K562 (cell line): ENCODE results near the gene KLHL28. TPM values are rescaled to one million over a fixed set of nuclear protein-coding genes. Genes with fewer than 3 reads are reported as not detected.

Experiments
- ATAC-seq: fragments of 200-7000 bp; cut with Tn5 transposase; 3 replicates; pipeline ENCODE4 v1.9.1; 2020; ENCODE audit warnings: moderate library complexity
- BruUV-seq: library from RNA; stranded (reverse); fragments of 400-500 nt; replicated peaks from 2 replicates; lab custom pipeline; 2021; lab: Mats Ljungman, UMichigan
- CTCF ChIA-PET: fragments of 300-600 bp; formaldehyde crosslinking; extraction: SDS; loops from one replicate; lab custom pipeline; 2021; ENCODE audit warnings: low intra/inter-chr PET ratio; lab: Yijun Ruan, JAX
- POLR2A ChIA-PET: fragments of 300-600, 350-650 bp; sonication (Branson Sonifier 250); formaldehyde crosslinking; extraction: SDS; loops from one replicate; lab custom pipeline; 2021; ENCODE audit warnings: antibody characterized with exemption, inconsistent platforms; lab: Yijun Ruan, JAX
- DNase-seq, 4 experiments: peaks; one replicate each; pipeline versions ENCODE4 v3.0.0 to v3.0.0-alpha.2; 2011 to 2018; ENCODE audit warnings: low spot score in 3 of 4, mixed read lengths in 3 of 4; ENCODE audit errors: extremely low read depth in 1 of 4
- FAIRE-seq: peaks from 2 replicates; lab custom pipeline; 2011; peaks lifted over from hg19 to GRCh38; lab: Jason Lieb, UNC
- H2AFZ ChIP-seq: 2 replicates; pipeline ENCODE4 v1.6.0; 2011; ENCODE audit warnings: low read depth, low read length, control low read depth, inconsistent platforms
- H3K27ac ChIP-seq: fragments of 200-600 bp; 3 replicates; pipeline ENCODE4 v1.8.0; 2011; ENCODE audit warnings: low read depth, mild to moderate bottlenecking, control low read depth, inconsistent platforms, low read length, moderate library complexity, mixed read lengths; ENCODE audit errors: extremely low read depth
- H3K27me3 ChIP-seq, 2 experiments: fragments of 300-600 bp in 1 of 2; 2 replicates in 1 of 2; 3 replicates in 1 of 2; pipeline versions ENCODE4 v1.6.0 to v1.8.0; 2011; ENCODE audit warnings: inconsistent platforms in 2 of 2, low read length in 2 of 2, mild to moderate bottlenecking in 1 of 2, mixed read lengths in 1 of 2, moderate library complexity in 1 of 2; ENCODE audit not compliant: control insufficient read depth in 2 of 2, insufficient read depth in 2 of 2
- H3K36me3 ChIP-seq: fragments of 300-600 bp; 3 replicates; pipeline ENCODE4 v1.8.0; 2011; ENCODE audit warnings: mild to moderate bottlenecking, low read length, inconsistent platforms; ENCODE audit not compliant: control insufficient read depth, insufficient read depth
- H3K4me1 ChIP-seq, 2 experiments: fragments of 200-600 bp in 1 of 2; replicated peaks in 1 of 2; 2 replicates in 1 of 2; 3 replicates in 1 of 2; pipeline versions ENCODE4 v1.5.1 to v1.8.0; 2011; ENCODE audit warnings: inconsistent platforms in 2 of 2, low read length in 2 of 2, mild to moderate bottlenecking in 1 of 2, mixed read lengths in 1 of 2, moderate library complexity in 1 of 2; ENCODE audit not compliant: control insufficient read depth in 2 of 2, insufficient read depth in 2 of 2
- H3K4me2 ChIP-seq: 2 replicates; pipeline ENCODE4 v1.6.1; 2011; ENCODE audit warnings: low read length, control low read depth, inconsistent platforms, mixed read lengths; ENCODE audit not compliant: insufficient read depth
- H3K4me3 ChIP-seq: fragments of 200-600 bp; sonication (generic), shearing (Covaris generic); 2 replicates; pipeline ENCODE4 v1.5.1; 2016; ENCODE audit warnings: control low read depth, inconsistent platforms
- H3K79me2 ChIP-seq: fragments of 200-600 bp; 3 replicates; pipeline ENCODE4 v1.8.0; 2011; ENCODE audit warnings: low read length, inconsistent platforms; ENCODE audit not compliant: control insufficient read depth, insufficient read depth
- H3K9ac ChIP-seq, 2 experiments: 2 replicates each; pipeline versions ENCODE4 v1.6.0 to v1.6.1; 2011; ENCODE audit warnings: low read depth in 2 of 2, low read length in 2 of 2, control low read depth in 1 of 2, inconsistent platforms in 1 of 2, mild to moderate bottlenecking in 1 of 2, mixed read lengths in 1 of 2; ENCODE audit not compliant: insufficient read depth in 1 of 2
- H3K9me1 ChIP-seq: one replicate; pipeline ENCODE4 v1.6.0; 2011; ENCODE audit warnings: inconsistent platforms, mild to moderate bottlenecking, low read length, moderate library complexity; ENCODE audit not compliant: control insufficient read depth, insufficient read depth
- H3K9me3 ChIP-seq: replicated peaks from 2 replicates; pipeline ENCODE4 v1.5.1; 2011; ENCODE audit warnings: low read depth, low read length, inconsistent platforms; ENCODE audit not compliant: control insufficient read depth, insufficient read depth
- H4K20me1 ChIP-seq: replicated peaks from 2 replicates; pipeline ENCODE4 v1.6.1; 2011; ENCODE audit warnings: low read length, inconsistent platforms, mixed read lengths; ENCODE audit not compliant: control insufficient read depth, insufficient read depth
- ARID2 ChIP-seq: fragments of 450-650 bp; IDR thresholded peaks from 2 replicates; pipeline ENCODE4 v1.6.1; 2017; ENCODE audit warnings: antibody characterized with exemption, mild to moderate bottlenecking
- CBFA2T3 ChIP-seq: fragments of 450-650 bp; IDR thresholded peaks from 2 replicates; pipeline ENCODE4 v1.6.1; 2017
- CBX8 ChIP-seq: fragments of 200-600 bp; sonication (generic); IDR thresholded peaks from 2 replicates; pipeline ENCODE4 v1.6.1; 2012; ENCODE audit warnings: borderline replicate concordance, mixed run types, low read depth, mild to moderate bottlenecking, moderate library complexity, mixed read lengths, low read length, control low read depth, inconsistent platforms; ENCODE audit not compliant: poor library complexity, severe bottlenecking; ENCODE audit errors: extremely low read depth
- CC2D1A ChIP-seq: fragments of 450-650 bp; IDR thresholded peaks from 2 replicates; pipeline ENCODE4 v1.6.1; 2017; ENCODE audit warnings: mild to moderate bottlenecking
- E2F5 ChIP-seq: sonication (generic); formaldehyde crosslinking; IDR thresholded peaks from 2 replicates; pipeline ENCODE4 v1.8.0; 2022; ENCODE audit warnings: mild to moderate bottlenecking, missing genetic modification reagents
- FOS ChIP-seq: IDR thresholded peaks from 3 replicates; pipeline ENCODE4 v1.6.1; 2011; ENCODE audit not compliant: insufficient read length; ENCODE audit errors: extremely low read depth
- HDAC3 ChIP-seq: fragments of 450-650 bp; IDR thresholded peaks from 2 replicates; pipeline ENCODE4 v1.6.1; 2018; ENCODE audit warnings: borderline replicate concordance, mild to moderate bottlenecking, moderate library complexity; ENCODE audit not compliant: partially characterized antibody
- KAT2B ChIP-seq: IDR thresholded peaks from one replicate; pipeline ENCODE4 v1.6.1; 2012; ENCODE audit warnings: low read depth, mild to moderate bottlenecking, control low read depth, inconsistent platforms, low read length, moderate library complexity
- MYC ChIP-seq, 2 experiments: fragments of 250-450 bp in 1 of 2; sonication (Bioruptor Pico) in 1 of 2; IDR thresholded peaks; 2 replicates each; pipeline versions ENCODE4 v1.5.1 to v1.6.1; 2012 to 2021; ENCODE audit warnings: low read depth in 2 of 2, borderline replicate concordance in 1 of 2, improper control_type of control experiment in 1 of 2, low read length in 1 of 2, mild to moderate bottlenecking in 1 of 2, moderate library complexity in 1 of 2
- POLR2G ChIP-seq: fragments of 200-400 bp; formaldehyde crosslinking; IDR thresholded peaks from 2 replicates; pipeline ENCODE4 v1.6.1; 2017; ENCODE audit warnings: low read depth, mild to moderate bottlenecking, antibody characterized with exemption, low read length, moderate library complexity
- TAL1 ChIP-seq: fragments of 450-650 bp; IDR thresholded peaks from 2 replicates; pipeline ENCODE4 v1.6.1; 2016; ENCODE audit warnings: mild to moderate bottlenecking
- ZNF140 ChIP-seq: fragments of 250-450 bp; sonication (Bioruptor Pico); IDR thresholded peaks from 2 replicates; pipeline ENCODE4 v1.8.0; 2021; ENCODE audit warnings: moderate library complexity, mild to moderate bottlenecking, inconsistent platforms
- ZNF699 ChIP-seq: fragments of 250-450 bp; sonication (Bioruptor Pico); IDR thresholded peaks from 2 replicates; pipeline ENCODE4 v1.8.0; 2021; ENCODE audit warnings: mild to moderate bottlenecking, moderate library complexity; ENCODE audit not compliant: insufficient replicate concordance
- ZNF717 ChIP-seq: fragments of 250-450 bp; sonication (Bioruptor Pico); IDR thresholded peaks from 2 replicates; pipeline ENCODE4 v1.5.0; 2021
- ZNF79 ChIP-seq: fragments of 250-450 bp; sonication (Bioruptor Pico); IDR thresholded peaks from 2 replicates; pipeline ENCODE4 v1.4.0; 2020; ENCODE audit warnings: low read depth, mild to moderate bottlenecking, moderate library complexity
- in situ Hi-C: fragments of 300-500 bp; cut with MboI; formaldehyde crosslinking; loops from 4 replicates; pipeline ENCODE4 v1.15.0; 2018; ENCODE audit warnings: inconsistent platforms, mixed read lengths
- intact Hi-C: fragments of 100-400 bp; cut with micrococcal nuclease; formaldehyde crosslinking; loops from 2 replicates; pipeline ENCODE4 v1.14.2; 2022
- polyA plus RNA-seq, 8 experiments: library from polyadenylated mRNA; depleted of rRNA in 4 of 8; stranded (reverse) in 5 of 8; unstranded in 3 of 8; fragments of >200 nt; fragmentation: Nextera tagmentation in 2 of 8; fragmentation: Illumina TruSeq in 1 of 8; extraction: Ambion mirVana in 2 of 8; extraction: Trizol in 1 of 8; gene quantifications; 2 replicates each; pipeline versions ENCODE4 v1.2.1 to v1.2.3, GENCODE V29; 2011 to 2014; ENCODE audit warnings: inconsistent platforms in 1 of 8, missing spikeins in 1 of 8
- total RNA-seq, 7 experiments: library from RNA; depleted of rRNA in 6 of 7; stranded (reverse); fragments of >200 nt in 6 of 7; fragmentation: Illumina TruSeq in 2 of 7; extraction: Trizol in 2 of 7; gene quantifications; 2 replicates each; pipeline versions ENCODE4 v1.2.1 to v1.2.3, GENCODE V29; 2011 to 2021; ENCODE audit warnings: low replicate concordance in 1 of 7
- TF ChIP-seq, protein P1 (sequence below): sonication (generic); formaldehyde crosslinking; IDR thresholded peaks from 2 replicates; pipeline ENCODE4 v1.8.0; 2022; ENCODE audit warnings: missing genetic modification reagents, mild to moderate bottlenecking, borderline replicate concordance
- TF ChIP-seq, protein P2 (sequence below): fragments of 450-650 bp; IDR thresholded peaks from 2 replicates; pipeline ENCODE4 v1.6.1; 2016
- TF ChIP-seq, protein P3 (sequence below): fragments of 250-450 bp; sonication (Bioruptor Pico); IDR thresholded peaks from 2 replicates; pipeline ENCODE4 v1.4.0; 2020
- TF ChIP-seq, protein P4 (sequence below): sonication (generic); formaldehyde crosslinking; IDR thresholded peaks from 2 replicates; pipeline ENCODE4 v1.9.0; 2022; ENCODE audit warnings: mild to moderate bottlenecking, missing genetic modification reagents

Gene KLHL28
- total and polyA plus RNA-seq, 9 of the 15 experiments (the other 6 are each of a cell fraction or from before 2014, with no cell fraction given) = 1.1 to 7.5 (median 4.7) TPM

DNA sequence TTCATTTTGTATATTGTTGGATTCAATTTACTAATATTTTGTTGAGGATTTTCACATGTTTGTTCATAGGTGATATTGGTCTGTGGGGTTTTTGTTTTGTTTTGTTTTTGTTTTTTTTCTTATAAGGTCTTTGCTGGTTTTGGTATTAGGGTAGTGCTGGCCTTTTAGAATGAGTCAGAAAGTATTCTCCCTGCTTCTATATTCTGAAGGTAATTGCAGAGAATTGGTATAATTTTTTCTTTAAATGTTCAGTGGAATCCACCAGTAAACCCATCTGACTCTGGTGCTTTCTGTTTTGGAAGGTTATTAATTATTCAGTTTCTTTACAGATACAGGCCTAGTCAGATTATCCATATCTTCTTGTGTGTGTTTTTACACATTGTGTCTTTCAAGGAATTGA, 9.2 kb upstream of the KLHL28 start:
- no peak for TF ChIP-seq ARID2
- TF ChIP-seq CC2D1A = no peak
- no peak for TF ChIP-seq ZNF699
- TF ChIP-seq E2F5 (CRISPR knock-in tag) = no peak
- TF ChIP-seq, protein P1, sequence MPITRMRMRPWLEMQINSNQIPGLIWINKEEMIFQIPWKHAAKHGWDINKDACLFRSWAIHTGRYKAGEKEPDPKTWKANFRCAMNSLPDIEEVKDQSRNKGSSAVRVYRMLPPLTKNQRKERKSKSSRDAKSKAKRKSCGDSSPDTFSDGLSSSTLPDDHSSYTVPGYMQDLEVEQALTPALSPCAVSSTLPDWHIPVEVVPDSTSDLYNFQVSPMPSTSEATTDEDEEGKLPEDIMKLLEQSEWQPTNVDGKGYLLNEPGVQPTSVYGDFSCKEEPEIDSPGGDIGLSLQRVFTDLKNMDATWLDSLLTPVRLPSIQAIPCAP (CRISPR knock-in tag) = no peak
- TF ChIP-seq ZNF79 (CRISPR knock-in tag) = no peak
- TF ChIP-seq CBFA2T3 = no peak
- TF ChIP-seq HDAC3 = no peak
- no peak for TF ChIP-seq TAL1
- no peak for TF ChIP-seq POLR2G
- TF ChIP-seq, protein P2, sequence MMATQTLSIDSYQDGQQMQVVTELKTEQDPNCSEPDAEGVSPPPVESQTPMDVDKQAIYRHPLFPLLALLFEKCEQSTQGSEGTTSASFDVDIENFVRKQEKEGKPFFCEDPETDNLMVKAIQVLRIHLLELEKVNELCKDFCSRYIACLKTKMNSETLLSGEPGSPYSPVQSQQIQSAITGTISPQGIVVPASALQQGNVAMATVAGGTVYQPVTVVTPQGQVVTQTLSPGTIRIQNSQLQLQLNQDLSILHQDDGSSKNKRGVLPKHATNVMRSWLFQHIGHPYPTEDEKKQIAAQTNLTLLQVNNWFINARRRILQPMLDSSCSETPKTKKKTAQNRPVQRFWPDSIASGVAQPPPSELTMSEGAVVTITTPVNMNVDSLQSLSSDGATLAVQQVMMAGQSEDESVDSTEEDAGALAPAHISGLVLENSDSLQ = no peak
- no peak for TF ChIP-seq FOS
- no peak for TF ChIP-seq MYC (IDR thresholded peaks at IDR 0.05; ENCODE audit: low read depth, low read length)
- TF ChIP-seq MYC (CRISPR knock-in tag; IDR thresholded peaks at IDR 0.05; ENCODE audit: borderline replicate concordance, low read depth) = no peak
- TF ChIP-seq, protein P3, sequence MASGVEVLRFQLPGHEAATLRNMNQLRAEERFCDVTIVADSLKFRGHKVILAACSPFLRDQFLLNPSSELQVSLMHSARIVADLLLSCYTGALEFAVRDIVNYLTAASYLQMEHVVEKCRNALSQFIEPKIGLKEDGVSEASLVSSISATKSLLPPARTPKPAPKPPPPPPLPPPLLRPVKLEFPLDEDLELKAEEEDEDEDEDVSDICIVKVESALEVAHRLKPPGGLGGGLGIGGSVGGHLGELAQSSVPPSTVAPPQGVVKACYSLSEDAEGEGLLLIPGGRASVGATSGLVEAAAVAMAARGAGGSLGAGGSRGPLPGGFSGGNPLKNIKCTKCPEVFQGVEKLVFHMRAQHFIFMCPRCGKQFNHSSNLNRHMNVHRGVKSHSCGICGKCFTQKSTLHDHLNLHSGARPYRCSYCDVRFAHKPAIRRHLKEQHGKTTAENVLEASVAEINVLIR = no peak
- TF ChIP-seq ZNF140 = no peak
- TF ChIP-seq, protein P4, sequence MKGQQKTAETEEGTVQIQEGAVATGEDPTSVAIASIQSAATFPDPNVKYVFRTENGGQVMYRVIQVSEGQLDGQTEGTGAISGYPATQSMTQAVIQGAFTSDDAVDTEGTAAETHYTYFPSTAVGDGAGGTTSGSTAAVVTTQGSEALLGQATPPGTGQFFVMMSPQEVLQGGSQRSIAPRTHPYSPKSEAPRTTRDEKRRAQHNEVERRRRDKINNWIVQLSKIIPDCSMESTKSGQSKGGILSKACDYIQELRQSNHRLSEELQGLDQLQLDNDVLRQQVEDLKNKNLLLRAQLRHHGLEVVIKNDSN (CRISPR knock-in tag) = no peak
- no peak for TF ChIP-seq ZNF717 (CRISPR knock-in tag)
- no peak for TF ChIP-seq KAT2B
- no peak for TF ChIP-seq CBX8
- TF ChIP-seq, all 486 proteins: peak for 0
- intact Hi-C loops (no loop called here), in situ Hi-C loops (no loop called here)
- ChIA-PET CTCF (no interaction called here), POLR2A (no interaction called here)
- BruUV-seq = no TSS peak
- H3K9ac ChIP-seq = no peak overlapping the region
- H3K4me2 ChIP-seq = no peak overlapping the region
- H3K9me1 ChIP-seq = no peaks in the 10 kb centered on the region
- no peaks in the 10 kb centered on the region; a peak in 1 of 5 replicates for H3K4me1 ChIP-seq
- H2AFZ ChIP-seq = no peak overlapping the region
- H4K20me1 ChIP-seq = no peaks in the 10 kb centered on the region
- H3K27me3 ChIP-seq = no peaks in the 10 kb centered on the region
- FAIRE-seq (no peak), ATAC-seq (no peak), DNase-seq (no peak)
- no peak overlapping the region for H3K4me3 ChIP-seq
- H3K79me2 ChIP-seq = peaks cover 64% of the 10 kb centered on the region
- H3K9me3 ChIP-seq = no peaks in the 10 kb centered on the region
- H3K27ac ChIP-seq = no peak overlapping the region
- no peaks in the 10 kb centered on the region; the same call in 2 of the 3 replicates for H3K36me3 ChIP-seq
